Measurements from ENCODE around the gene LRBA.
A peak's percentile ranks its signal among the peaks of the same experiment; 100 is the strongest.

Gene LRBA

GRCh38 chr4:150588316-150588715 is 426.8 kb downstream of the LRBA start:
- no peak for TF ChIP-seq CTCF (conservative IDR thresholded peaks at IDR 0.05; ENCODE audit: low read length)
- no peak for DNase-seq (ENCODE audit: low read depth)
- H3K4me3 ChIP-seq (ENCODE audit: low read length): no peak overlapping the region

DNA sequence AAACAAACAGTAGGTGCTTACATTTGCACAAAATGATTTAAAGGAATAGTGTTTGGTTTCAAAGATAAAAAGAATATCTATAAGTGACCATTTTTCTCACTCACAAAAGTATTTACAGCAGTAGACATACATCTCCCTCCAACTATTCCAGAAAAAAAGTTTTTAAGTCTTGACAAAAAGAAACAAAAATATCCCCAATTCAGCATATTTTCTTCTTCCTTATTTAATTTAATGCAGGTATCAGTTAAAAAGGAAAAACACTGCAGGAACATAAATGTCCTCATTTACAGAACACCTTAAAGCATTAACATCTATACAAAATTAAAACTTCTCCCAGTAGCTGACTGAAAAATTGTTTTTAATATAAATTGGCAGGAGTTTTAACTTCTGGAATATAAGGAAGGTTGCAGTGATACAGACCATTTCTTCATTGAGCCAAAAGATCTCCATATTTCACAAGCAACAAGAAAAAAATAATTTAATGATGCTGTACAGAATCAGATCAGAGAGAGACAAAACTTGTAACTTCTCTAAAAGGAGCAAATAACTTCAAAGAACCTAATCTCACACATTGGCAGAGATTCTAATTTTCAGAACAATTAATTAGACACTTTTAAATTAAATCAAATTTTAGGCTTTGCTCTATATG is 428.8 kb downstream of the LRBA start:
- H3K4me3 ChIP-seq (ENCODE audit: low read length): no peak overlapping the region
- no peak for DNase-seq (ENCODE audit: low read depth)
- no peak for TF ChIP-seq CTCF (conservative IDR thresholded peaks at IDR 0.05; ENCODE audit: low read length)

- TF ChIP-seq CTCF (conservative IDR thresholded peaks at IDR 0.05; ENCODE audit: low read length): no peak
- no peak for DNase-seq (ENCODE audit: low read depth)
- H3K4me3 ChIP-seq (ENCODE audit: low read length): no peak overlapping the region
These were observed 429.5 kb downstream of the LRBA start for GRCh38 chr4:150585611-150586010.

DNA sequence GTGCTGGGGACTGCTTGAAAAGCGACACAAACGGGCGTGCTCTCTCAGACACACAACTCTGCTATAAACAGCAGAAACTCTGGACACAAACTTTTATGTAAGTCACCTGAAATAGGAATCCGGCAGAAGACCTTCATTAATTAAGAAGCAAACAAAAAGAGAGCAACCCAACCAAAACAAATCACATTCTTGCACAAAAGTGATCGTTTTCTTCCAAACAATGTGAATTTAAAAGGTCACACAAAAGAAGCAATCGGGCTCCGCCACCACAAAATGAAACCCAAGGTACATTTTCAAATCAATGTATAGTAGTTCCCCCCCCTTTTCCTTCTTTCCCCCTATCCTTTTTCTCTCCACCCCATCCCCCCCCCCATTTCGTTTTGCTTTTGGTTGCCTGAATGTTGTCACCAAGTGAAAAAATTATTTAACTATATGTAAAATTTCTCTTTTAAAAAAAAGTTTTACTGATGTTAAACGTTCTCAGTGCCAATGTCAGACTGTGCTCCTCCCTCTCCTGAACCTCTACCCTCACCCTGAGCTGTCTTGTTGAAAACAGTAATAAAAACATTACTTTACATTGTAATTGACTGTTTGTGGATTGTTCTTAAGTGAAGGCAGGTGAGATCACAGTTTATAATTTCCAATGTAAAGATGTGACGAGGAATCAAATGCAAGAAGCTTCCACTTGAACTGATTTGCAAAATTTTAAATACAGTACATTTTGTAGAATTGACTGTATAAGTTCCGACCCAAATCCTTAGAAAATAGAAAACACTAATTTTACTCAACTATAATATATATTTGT is 430.8 kb downstream of the LRBA start:
- TF ChIP-seq CTCF (conservative IDR thresholded peaks at IDR 0.05; ENCODE audit: low read length): no peak
- DNase-seq (ENCODE audit: low read depth): no peak
- H3K4me3 ChIP-seq (ENCODE audit: low read length): peak overlapping the region; percentile 55; the same call in 1 of the 2 replicates

- TF ChIP-seq CTCF (conservative IDR thresholded peaks at IDR 0.05; ENCODE audit: low read length): no peak
- H3K4me3 ChIP-seq (ENCODE audit: low read length): peak overlapping the region; percentile 55
- DNase-seq (ENCODE audit: low read depth): no peak
These were observed 431.6 kb downstream of the LRBA start for GRCh38 chr4:150583287-150584110.

DNA sequence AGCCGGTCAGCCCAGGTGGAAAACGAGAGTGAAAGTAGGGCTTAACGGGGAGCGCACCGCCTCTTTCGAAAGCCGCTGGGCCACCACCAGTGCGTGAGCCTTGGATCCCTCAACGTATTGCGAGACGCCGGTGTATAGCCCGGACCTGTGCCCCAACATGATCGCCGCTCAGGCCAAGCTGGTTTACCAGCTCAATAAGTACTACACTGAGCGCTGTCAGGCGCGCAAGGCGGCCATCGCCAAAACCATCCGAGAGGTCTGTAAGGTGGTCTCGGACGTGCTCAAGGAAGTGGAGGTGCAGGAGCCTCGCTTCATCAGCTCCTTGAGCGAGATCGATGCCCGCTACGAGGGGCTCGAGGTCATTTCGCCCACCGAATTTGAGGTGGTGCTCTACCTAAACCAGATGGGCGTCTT is 432.2 kb downstream of the LRBA start:
- H3K4me3 ChIP-seq (ENCODE audit: low read length): peak overlapping the region; percentile 55
- no peak for DNase-seq (ENCODE audit: low read depth)
- TF ChIP-seq CTCF (conservative IDR thresholded peaks at IDR 0.05; ENCODE audit: low read length): no peak
